Measurements from ENCODE around the gene ROCK2. TPM values are rescaled to one million over a fixed set of nuclear protein-coding genes. Genes with fewer than 3 reads are reported as not detected.

Gene ROCK2
- polyA plus RNA-seq, 1 of the 3 experiments (the other 2 are of a cell fraction): 4.2 TPM

- peak; percentile 13 for DNase-seq
- WGBS (ENCODE audit: low lambda C conversion rate): 75% methylated on average over 4 of the region's 4 CpGs
Measured at GRCh38 chr2:11214770-11215169, 129.7 kb downstream of the ROCK2 start.

DNA sequence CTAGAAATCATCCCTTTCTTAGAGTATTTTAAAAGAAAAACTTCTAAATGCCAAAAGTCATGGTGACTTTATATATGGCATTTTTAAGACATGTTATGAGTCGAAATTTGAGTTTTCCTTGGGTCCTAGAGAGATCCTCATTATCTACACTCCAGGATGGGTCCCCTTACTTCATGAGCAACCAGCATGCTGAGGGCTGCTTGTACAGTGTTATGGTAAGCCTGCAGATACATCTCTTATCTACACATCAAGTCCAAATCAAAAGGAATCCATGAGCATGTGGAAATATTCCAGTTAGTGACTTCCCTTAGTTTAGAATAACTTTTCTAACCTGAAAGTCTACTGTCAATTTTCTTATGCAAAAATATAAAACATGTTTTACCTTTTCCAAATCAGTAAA lies 130.5 kb downstream of the ROCK2 start:
- 88% methylated on average over 1 of the region's 1 CpG for WGBS (ENCODE audit: low lambda C conversion rate)
- Histone ChIP-seq H3K36me3 (replicated peaks in 1 of 2; ENCODE audit: control insufficient read depth in 1 of 2, insufficient read depth in 2 of 2, low read length in 1 of 2) (peaks cover 80 to 81% of the 10 kb centered on the region in 2 experiments), H3K9me3 (no peaks in the 10 kb centered on the region), H3K79me2 (ENCODE audit: insufficient read depth) (no peaks in the 10 kb centered on the region), H3K9ac (no peak overlapping the region), H3F3A (replicated peaks; ENCODE audit: insufficient read depth) (peaks cover 13% of the 10 kb centered on the region), H3K4me3 (ENCODE audit: low read depth in 2 of 2, low read length in 1 of 2) (no peak overlapping the region), H3K27ac (ENCODE audit: low read depth in 2 of 2, low read length in 1 of 2) (no peak overlapping the region), H2AFZ (ENCODE audit: low read depth) (no peak overlapping the region), H3K27me3 (ENCODE audit: insufficient read depth) (no peaks in the 10 kb centered on the region), H3K9me2 (no peaks in the 10 kb centered on the region), H4K20me1 (ENCODE audit: insufficient read depth) (no peaks in the 10 kb centered on the region), H3K4me2 (no peak overlapping the region), H3K4me1 (ENCODE audit: control insufficient read depth in 1 of 2, insufficient read depth in 2 of 2, low read depth in 1 of 2, low read length in 1 of 2) (no peaks in the 10 kb centered on the region; a peak in 1 of 4 replicates)
- DNase-seq: no peak
- TF ChIP-seq ZBTB33 (IDR thresholded peaks at IDR 0.05; ENCODE audit: borderline replicate concordance, low read depth) (no peak), GABPA (IDR thresholded peaks at IDR 0.05; ENCODE audit: low read depth) (no peak), ELF1 (IDR thresholded peaks at IDR 0.05) (no peak), EP300 (IDR thresholded peaks at IDR 0.05; ENCODE audit: borderline replicate concordance in 1 of 2, low read depth in 1 of 2, low read length in 1 of 2) (no peak), RCOR1 (IDR thresholded peaks at IDR 0.05; ENCODE audit: low read length) (no peak), SMC3 (IDR thresholded peaks at IDR 0.05; ENCODE audit: low read depth, low read length) (no peak), FOSL2 (IDR thresholded peaks at IDR 0.05; ENCODE audit: borderline replicate concordance, low read depth) (no peak), NFIC (IDR thresholded peaks at IDR 0.05; ENCODE audit: borderline replicate concordance) (no peak), CHD2 (IDR thresholded peaks at IDR 0.05; ENCODE audit: low read length, partially characterized antibody) (no peak), FOXJ3 (CRISPR knock-in tag; IDR thresholded peaks at IDR 0.05) (no peak), POLR2AphosphoS5 (IDR thresholded peaks at IDR 0.05; ENCODE audit: low read depth, low read length) (no peak), JUND (IDR thresholded peaks at IDR 0.05) (no peak), MXI1 (IDR thresholded peaks at IDR 0.05; ENCODE audit: low read depth, low read length) (no peak), NRF1 (IDR thresholded peaks at IDR 0.05; ENCODE audit: low read depth, low read length) (no peak)
- TF ChIP-seq, protein P1, sequence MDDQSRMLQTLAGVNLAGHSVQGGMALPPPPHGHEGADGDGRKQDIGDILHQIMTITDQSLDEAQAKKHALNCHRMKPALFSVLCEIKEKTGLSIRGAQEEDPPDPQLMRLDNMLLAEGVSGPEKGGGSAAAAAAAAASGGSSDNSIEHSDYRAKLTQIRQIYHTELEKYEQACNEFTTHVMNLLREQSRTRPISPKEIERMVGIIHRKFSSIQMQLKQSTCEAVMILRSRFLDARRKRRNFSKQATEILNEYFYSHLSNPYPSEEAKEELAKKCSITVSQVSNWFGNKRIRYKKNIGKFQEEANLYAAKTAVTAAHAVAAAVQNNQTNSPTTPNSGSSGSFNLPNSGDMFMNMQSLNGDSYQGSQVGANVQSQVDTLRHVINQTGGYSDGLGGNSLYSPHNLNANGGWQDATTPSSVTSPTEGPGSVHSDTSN (IDR thresholded peaks at IDR 0.05): no peak
- TF ChIP-seq, protein P2, sequence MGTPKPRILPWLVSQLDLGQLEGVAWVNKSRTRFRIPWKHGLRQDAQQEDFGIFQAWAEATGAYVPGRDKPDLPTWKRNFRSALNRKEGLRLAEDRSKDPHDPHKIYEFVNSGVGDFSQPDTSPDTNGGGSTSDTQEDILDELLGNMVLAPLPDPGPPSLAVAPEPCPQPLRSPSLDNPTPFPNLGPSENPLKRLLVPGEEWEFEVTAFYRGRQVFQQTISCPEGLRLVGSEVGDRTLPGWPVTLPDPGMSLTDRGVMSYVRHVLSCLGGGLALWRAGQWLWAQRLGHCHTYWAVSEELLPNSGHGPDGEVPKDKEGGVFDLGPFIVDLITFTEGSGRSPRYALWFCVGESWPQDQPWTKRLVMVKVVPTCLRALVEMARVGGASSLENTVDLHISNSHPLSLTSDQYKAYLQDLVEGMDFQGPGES (IDR thresholded peaks at IDR 0.05; ENCODE audit: low read depth, low read length): no peak
- POLR2A ChIA-PET: no interaction called here
- CTCF ChIA-PET: interaction anchor here (1.4 to 2.4 kb wide), 2 partner anchors 14 to 370 kb away, joined by 3 to 4 read pairs; no protein-coding TSS in a partner anchor

More at GRCh38 chr2:11214770-11215169, 129.7 kb downstream of the ROCK2 start:
- Histone ChIP-seq H3K79me2 (ENCODE audit: insufficient read depth) (no peaks in the 10 kb centered on the region), H3K4me2 (no peak overlapping the region), H3K9ac (no peak overlapping the region), H4K20me1 (ENCODE audit: insufficient read depth) (no peaks in the 10 kb centered on the region), H3F3A (replicated peaks; ENCODE audit: insufficient read depth) (peaks cover 13% of the 10 kb centered on the region), H3K9me2 (no peaks in the 10 kb centered on the region), H3K4me3 (ENCODE audit: low read depth in 2 of 2, low read length in 1 of 2) (no peak overlapping the region), H3K4me1 (ENCODE audit: control insufficient read depth in 1 of 2, insufficient read depth in 2 of 2, low read depth in 1 of 2, low read length in 1 of 2) (no peaks in the 10 kb centered on the region; a peak in 1 of 4 replicates), H3K9me3 (no peaks in the 10 kb centered on the region), H2AFZ (ENCODE audit: low read depth) (no peak overlapping the region), H3K27ac (ENCODE audit: low read depth in 2 of 2, low read length in 1 of 2) (no peak overlapping the region; a peak in 1 of 4 replicates), H3K36me3 (replicated peaks in 1 of 2; ENCODE audit: control insufficient read depth in 1 of 2, insufficient read depth in 2 of 2, low read length in 1 of 2) (peaks cover 75 to 80% of the 10 kb centered on the region in 2 experiments), H3K27me3 (ENCODE audit: insufficient read depth) (no peaks in the 10 kb centered on the region)
- ChIA-PET CTCF (interaction anchor here (0.5 to 2.4 kb wide), 7 partner anchors 13 to 538 kb away, joined by 3 to 4 read pairs (median 3); no protein-coding TSS in a partner anchor), POLR2A (no interaction called here)
- TF ChIP-seq SIN3A (IDR thresholded peaks at IDR 0.05; ENCODE audit: borderline replicate concordance, low read depth, low read length): no peak
- no peak for TF ChIP-seq FOSL2 (IDR thresholded peaks at IDR 0.05; ENCODE audit: borderline replicate concordance, low read depth)
- no peak for TF ChIP-seq JUND (IDR thresholded peaks at IDR 0.05)
- TF ChIP-seq, protein P1 (IDR thresholded peaks at IDR 0.05): peak; percentile 65

Data from SK-N-SH (cell line).